Measurements from ENCODE around the gene LONRF2. TPM values are rescaled to one million over a fixed set of nuclear protein-coding genes. Genes with fewer than 3 reads are reported as not detected.

Gene LONRF2
- total RNA-seq, 1 experiment from 2014 or later, result 3.6 TPM

- in situ Hi-C loops (cut with HindIII; ENCODE audit: low pct_unique_long_range_greater_than_20kb, low sequenced_read_pairs), result no loop called here
Observed at GRCh38 chr2:100224988-100225710, 97.2 kb downstream of the LONRF2 start.

GRCh38 chr2:100223502-100223901 is 98.8 kb downstream of the LONRF2 start:
- in situ Hi-C loops (cut with HindIII; ENCODE audit: low pct_unique_long_range_greater_than_20kb, low sequenced_read_pairs), result no loop called here

More at GRCh38 chr2:100224988-100225710, 97.2 kb downstream of the LONRF2 start:
- no peak for DNase-seq (ENCODE audit: low read depth)

More at GRCh38 chr2:100223502-100223901, 98.8 kb downstream of the LONRF2 start:
- no peak for DNase-seq (ENCODE audit: low read depth)

Other genes starting within 250 kb of the LONRF2 start
- 1.0 and 1.6 TPM in 2 replicates for gene AFF3, start 179.9 kb downstream of the LONRF2 start, total RNA-seq (2014; rRNA removed; shearing (Covaris generic); ENCODE audit: low replicate concordance)
- 22.1 and 26.4 TPM in 2 replicates for gene CHST10, start 95.2 kb upstream of the LONRF2 start, total RNA-seq (2014; rRNA removed; shearing (Covaris generic); ENCODE audit: low replicate concordance)
- not detected in 2 replicates for gene NMS, start 148.0 kb upstream of the LONRF2 start, total RNA-seq (2014; rRNA removed; shearing (Covaris generic); ENCODE audit: low replicate concordance)
- 30.4 and 36.3 TPM in 2 replicates for gene PDCL3, start 240.5 kb upstream of the LONRF2 start, total RNA-seq (2014; rRNA removed; shearing (Covaris generic); ENCODE audit: low replicate concordance)

Measured in Caki2 (cell line).